Activated CD4-positive, alpha-beta T cell treated with anti-CD3 and anti-CD28 coated beads, Interleukin-2, Interleukin-4, amounts not matched to agents 100 ng/mL and 50 ng/mL, durations not matched to agents 16 hours and 8 hours (primary cell): Measurements from ENCODE around the gene TOP3A.
"Not testable (repeated sequence)": the region's sequence is repeated elsewhere in the genome, so short reads cannot be mapped to it uniquely, and the experiment has no call there.

Source experiments
- DNase-seq: peaks from one replicate; pipeline ENCODE4 v3.0.0-alpha.2; 2020; ENCODE audit warnings: low spot score

The TOP3A gene

GRCh38 chr17:18323507-18324139 is 8.8 kb upstream of the TOP3A start:
- no peak for DNase-seq

- DNase-seq: no peak
Observed at GRCh38 chr17:18323007-18323406, 8.2 kb upstream of the TOP3A start.

GRCh38 chr17:18322522-18322921 is 7.7 kb upstream of the TOP3A start:
- DNase-seq: no peak

GRCh38 chr17:18321309-18321708 is 6.5 kb upstream of the TOP3A start:
- DNase-seq: no peak

GRCh38 chr17:18320301-18320700 is 5.5 kb upstream of the TOP3A start:
- no peak for DNase-seq

- DNase-seq: no peak
Observed at GRCh38 chr17:18319604-18320256, 4.9 kb upstream of the TOP3A start.

- no peak for DNase-seq
Observed at GRCh38 chr17:18318771-18319450, 4.1 kb upstream of the TOP3A start.

- no peak for DNase-seq
Observed at GRCh38 chr17:18318117-18318516, 3.3 kb upstream of the TOP3A start.

GRCh38 chr17:18315961-18316360 is 1.2 kb upstream of the TOP3A start:
- DNase-seq: no peak

- no peak for DNase-seq
Observed at GRCh38 chr17:18315562-18315922, 748 bp upstream of the TOP3A start.

GRCh38 chr17:18314059-18314730 is 599 bp downstream of the TOP3A start:
- DNase-seq: no peak

- no peak for DNase-seq
Observed at GRCh38 chr17:18309202-18309601, 5.6 kb downstream of the TOP3A start.

GRCh38 chr17:18303206-18303605 is 11.6 kb downstream of the TOP3A start:
- not testable (repeated sequence) for DNase-seq

GRCh38 chr17:18300725-18301480 is 13.9 kb downstream of the TOP3A start:
- no peak for DNase-seq

GRCh38 chr17:18298061-18298460 is 16.7 kb downstream of the TOP3A start:
- not testable (repeated sequence) for DNase-seq

- DNase-seq: no peak
Observed at GRCh38 chr17:18291718-18292540, 22.9 kb downstream of the TOP3A start.

GRCh38 chr17:18285296-18285695 is 29.5 kb downstream of the TOP3A start:
- no peak for DNase-seq

GRCh38 chr17:18281788-18282187 is 33.0 kb downstream of the TOP3A start:
- no peak for DNase-seq

GRCh38 chr17:18280766-18281371 is 33.9 kb downstream of the TOP3A start:
- no peak for DNase-seq

GRCh38 chr17:18280249-18280648 is 34.5 kb downstream of the TOP3A start:
- DNase-seq: no peak

- DNase-seq: no peak
Observed at GRCh38 chr17:18278867-18279266, 35.9 kb downstream of the TOP3A start.
